Fibroblast of gingiva (primary cell): ENCODE results near the gene PCSK4.
"Not testable (repeated sequence)": the region's sequence is repeated elsewhere in the genome, so short reads cannot be mapped to it uniquely, and the experiment has no call there.

Experiments used
- DNase-seq: peaks from one replicate; pipeline ENCODE4 v3.0.0-alpha.2; 2011; ENCODE audit warnings: low read depth

PCSK4 gene

GRCh38 chr19:1490311-1491113, at the start of gene PCSK4:
TSS of gene PCSK4 (minus strand) at chr19:1490350. CDS start at chr19:1490346, 4 bp downstream.
- peak; percentile 99 for DNase-seq

- DNase-seq, result not testable (repeated sequence)
Observed at GRCh38 chr19:1539749-1540148, 49.6 kb upstream of the PCSK4 start.

DNA sequence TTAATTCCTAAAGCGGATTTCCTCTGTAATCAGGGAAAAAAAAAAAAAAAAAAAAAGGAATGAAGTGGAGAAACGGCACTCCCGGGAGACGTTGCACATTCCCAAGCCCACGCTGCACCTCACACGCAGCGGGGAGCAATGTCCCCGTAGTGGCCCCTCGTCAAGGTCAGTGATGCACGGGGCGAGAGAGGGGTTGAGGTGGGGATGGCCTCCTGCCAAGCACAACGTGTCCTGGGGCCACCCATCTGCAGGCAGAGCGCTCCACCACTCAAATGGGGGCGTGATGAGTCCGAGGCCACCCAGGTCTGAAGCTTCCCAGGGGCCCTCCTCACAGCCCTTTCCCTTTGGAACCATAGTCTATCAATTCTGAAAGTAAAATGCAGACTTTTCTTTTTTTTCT, 48.8 kb upstream of the PCSK4 start:
- DNase-seq, result no peak

- not testable (repeated sequence) for DNase-seq
Observed at GRCh38 chr19:1535699-1536098, 45.5 kb upstream of the PCSK4 start.

DNA sequence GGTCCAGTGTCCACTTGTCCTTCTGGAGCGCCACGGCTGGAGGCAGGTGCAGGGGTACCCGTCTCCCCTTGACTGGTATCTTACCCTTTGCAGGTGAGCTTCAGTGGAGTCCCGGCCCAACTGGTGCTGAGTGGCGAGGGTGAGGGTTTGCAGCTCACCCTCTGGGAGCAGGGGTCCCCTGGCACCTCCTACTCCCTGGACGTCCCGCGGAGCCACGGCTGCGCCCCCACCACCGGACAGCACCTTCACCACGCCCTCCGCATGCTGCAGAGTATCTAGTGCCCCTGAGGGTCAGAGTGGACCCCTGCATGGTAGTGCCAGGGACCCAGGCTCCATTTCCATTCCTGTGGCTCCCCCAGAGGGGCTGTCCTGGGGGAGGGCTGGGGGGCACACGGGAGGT, 44.8 kb upstream of the PCSK4 start:
- no peak for DNase-seq

DNA sequence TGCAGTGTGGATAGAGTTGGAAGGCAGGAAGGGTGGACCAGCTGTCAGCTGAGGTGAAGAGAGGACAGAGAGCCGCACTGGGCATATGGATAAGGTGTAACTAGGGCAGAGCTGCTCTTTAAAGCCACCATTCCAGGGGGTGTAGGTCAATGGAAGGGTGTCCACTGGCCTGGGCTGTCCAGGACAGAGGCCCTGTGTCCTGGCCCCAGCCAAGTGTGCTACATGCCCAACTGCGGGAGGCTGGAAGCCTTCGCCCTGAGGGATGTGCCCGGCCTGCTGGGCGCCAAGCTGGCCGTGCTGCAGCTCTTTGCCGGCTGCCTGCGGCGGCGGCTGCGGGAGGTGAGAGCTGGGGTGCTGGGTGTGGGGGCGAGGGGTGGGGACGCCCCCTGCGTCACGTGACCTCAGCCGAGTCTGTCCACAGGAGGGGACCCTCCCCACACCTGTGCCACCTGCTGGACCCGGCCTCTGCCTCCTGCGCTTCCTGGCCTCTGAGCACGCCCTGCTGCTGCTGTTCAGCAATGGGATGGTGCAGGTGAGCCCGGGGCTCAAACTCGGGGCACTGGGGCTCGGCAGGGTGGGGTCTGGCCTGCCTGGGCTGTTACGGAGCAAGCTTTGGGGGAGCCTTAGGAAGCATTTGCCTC, 43.5 kb upstream of the PCSK4 start:
- no peak for DNase-seq

- no peak for DNase-seq
Observed at GRCh38 chr19:1532003-1532402, 41.9 kb upstream of the PCSK4 start.

DNA sequence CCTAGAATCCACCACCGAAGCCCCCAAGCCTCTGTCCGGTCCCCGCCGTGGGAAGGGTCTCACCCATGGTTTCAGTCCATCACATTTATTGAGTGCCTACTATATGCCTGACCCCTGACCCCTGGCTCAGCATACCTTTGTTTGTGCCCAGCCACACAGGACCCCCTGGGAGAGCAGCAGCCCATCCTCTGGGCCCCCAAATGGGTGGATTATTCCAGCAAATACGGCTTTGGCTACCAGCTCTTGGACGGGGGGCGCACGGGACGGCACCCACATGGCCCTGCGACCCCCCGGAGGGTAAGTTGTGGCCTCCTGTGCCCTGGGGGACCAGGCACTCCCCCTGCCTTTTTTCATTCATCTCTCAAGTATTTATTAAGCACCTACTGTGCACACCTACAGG, 41.4 kb upstream of the PCSK4 start:
- DNase-seq, result no peak

DNA sequence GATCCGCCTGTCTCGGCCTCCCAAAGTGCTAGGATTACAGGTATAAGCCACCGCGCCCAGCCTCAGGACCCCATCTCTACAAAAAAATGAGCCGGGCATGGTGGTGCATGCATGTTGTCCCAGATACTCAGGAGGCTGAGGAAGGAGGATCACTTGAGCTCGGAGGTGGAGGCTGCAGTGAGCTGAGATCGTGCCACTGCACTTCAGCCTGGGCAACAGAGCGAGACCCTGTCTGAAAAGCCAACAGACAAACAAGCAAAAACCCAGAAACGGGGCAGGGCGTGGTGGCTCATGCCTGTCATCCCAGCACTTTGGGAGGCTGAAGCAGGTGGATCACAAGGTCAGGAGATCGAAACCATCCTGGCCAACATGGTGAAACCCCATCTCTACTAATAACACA, 40.7 kb upstream of the PCSK4 start:
- DNase-seq, result not testable (repeated sequence)

DNA sequence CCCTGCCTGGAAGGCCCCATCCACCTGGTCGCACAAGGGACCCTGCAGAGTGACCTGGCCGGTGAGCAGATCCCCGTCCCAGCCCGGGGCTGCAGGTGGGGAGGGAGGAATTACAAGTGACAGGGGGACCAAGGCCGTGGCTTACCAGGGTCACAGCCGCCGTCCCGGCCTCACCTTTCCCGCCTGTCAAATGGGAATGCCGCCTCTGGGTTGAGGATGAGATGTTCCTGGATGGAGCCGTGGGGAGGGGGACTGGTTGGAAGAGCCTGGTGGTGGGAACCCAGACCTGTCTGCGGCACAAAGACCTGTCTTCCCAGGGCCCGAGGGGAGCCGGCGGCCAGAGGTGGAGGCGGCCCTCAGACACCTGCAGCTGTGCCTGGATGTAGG, 39.3 kb upstream of the PCSK4 start:
- DNase-seq, result no peak

GRCh38 chr19:1528596-1529429, 38.7 kb upstream of the PCSK4 start:
- DNase-seq, result no peak

- no peak for DNase-seq
Observed at GRCh38 chr19:1527650-1528309, 37.6 kb upstream of the PCSK4 start.

DNA sequence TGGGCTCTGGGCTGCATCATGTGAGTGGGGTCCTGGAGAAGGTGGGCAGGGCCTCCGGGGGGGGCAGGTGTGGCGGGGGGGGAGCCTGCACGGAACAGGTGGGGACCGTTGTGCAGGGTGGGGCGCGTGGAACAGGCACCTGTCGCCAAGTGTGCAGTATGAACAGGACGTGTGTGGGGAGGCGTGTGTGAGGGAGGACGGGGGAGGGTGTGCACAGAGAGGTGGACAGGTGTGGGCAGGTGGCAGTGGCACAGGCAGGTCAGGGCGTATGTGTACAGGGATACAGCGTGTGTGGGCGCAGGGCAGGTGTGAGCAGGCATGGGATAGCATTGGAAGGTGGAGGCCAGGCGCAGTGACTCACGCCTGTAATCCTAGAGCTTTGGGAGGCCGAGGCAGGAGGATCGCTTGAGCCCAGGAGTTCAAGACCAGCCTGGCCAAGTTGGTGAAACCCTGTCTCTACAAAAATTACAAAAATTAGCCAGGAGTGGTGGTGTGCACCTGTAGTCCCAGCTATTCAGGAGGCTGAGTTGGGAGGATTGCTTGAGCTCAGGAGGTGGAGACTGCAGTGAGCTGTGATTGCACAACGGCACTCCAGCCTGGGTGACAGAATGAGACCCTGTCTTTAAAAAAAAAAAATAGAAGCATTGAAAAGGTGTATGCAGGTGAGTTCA, 37.0 kb upstream of the PCSK4 start:
- DNase-seq, result no peak

DNA sequence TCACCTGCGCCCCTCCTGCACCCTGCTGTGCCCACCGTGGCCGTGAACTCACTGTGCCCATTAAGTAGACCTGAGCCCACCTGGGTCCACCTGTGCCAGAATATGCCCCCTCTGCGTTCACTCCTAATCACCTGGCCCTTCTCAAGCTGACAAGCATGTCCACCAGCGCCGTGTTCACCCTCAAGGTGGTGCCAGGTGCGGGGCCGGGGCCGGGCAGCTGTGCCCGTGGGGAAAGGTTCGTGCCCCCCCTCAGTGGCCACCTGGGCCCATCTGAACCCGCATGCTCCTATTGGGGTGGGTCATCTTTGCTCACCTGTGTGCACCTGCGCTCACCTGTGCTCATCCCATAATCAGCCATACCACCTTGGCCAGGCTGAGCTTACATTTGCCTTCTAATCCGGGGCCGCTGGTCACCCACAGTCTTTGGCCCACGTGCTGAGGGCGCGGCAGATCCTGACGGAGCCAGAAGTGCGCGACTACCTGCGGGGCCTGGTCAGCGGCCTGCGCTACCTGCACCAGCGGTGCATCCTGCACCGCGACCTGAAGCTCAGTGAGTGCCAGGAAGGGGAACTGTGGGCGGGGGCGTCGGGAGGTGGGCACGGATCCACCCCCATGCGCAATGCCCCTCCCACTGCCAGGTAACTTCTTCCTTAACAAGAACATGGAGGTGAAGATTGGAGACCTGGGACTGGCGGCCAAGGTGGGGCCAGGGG, 36.1 kb upstream of the PCSK4 start:
- no peak for DNase-seq

GRCh38 chr19:1525343-1525742, 35.2 kb upstream of the PCSK4 start:
- DNase-seq, result no peak

DNA sequence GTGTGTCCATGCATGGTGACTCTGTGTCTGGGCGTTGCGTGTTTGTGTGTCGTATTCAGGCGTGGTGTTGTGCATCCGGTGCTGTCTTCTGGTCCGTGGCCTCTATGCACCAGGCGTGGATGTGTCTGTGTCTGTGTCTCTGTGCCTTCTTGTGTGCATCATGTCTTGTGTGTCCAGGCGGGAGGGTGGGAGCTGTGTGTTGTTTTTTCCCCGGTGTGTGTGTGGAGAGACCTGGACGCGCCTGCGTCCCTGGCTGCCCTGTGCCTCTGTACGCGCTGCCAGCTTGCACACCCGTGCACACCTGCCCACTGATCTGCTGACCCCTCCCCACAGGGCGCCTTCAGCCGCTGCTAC, 34.8 kb upstream of the PCSK4 start:
- DNase-seq, result no peak

DNA sequence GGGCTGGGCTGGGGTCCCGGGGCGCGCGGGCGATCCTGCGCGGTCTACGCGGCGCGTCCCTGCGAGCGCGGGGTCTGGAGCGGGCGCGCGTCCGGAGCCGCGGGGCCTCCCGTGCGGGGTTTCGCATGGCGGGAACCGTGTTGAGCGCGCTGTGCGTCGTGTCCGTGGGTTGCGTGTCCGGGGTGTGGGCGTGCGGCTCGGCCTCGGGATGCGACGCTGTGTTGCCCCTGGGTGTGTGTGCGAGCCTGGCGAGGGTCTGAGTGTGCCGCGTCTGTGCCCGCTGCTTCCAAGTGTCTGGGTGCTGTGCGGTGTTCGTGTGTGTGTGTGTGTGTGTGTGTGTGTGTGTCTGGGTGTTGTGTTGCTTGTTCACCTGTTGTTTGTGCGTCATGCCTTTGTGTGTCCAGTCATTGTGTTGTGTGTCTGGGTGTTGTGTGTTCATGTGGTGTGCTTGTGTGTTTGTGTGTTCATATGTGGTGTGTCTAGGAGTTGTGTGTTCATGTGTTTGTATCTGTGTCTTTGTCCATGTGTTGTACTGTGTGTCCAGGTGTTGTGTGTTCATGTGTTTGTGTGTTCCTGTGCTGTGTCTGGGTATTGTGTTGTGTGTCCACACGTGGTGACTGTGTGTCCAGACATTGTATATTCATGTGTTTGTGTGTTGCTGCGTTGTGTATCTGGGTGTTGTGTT, 34.3 kb upstream of the PCSK4 start:
- DNase-seq, result no peak

GRCh38 chr19:1523412-1524286, 33.5 kb upstream of the PCSK4 start, which contains the start of gene PLK5:
TSS of gene PLK5 (plus strand) at chr19:1524077. CDS start at chr19:1526997, 2,920 bp downstream.
- DNase-seq, result no peak

DNA sequence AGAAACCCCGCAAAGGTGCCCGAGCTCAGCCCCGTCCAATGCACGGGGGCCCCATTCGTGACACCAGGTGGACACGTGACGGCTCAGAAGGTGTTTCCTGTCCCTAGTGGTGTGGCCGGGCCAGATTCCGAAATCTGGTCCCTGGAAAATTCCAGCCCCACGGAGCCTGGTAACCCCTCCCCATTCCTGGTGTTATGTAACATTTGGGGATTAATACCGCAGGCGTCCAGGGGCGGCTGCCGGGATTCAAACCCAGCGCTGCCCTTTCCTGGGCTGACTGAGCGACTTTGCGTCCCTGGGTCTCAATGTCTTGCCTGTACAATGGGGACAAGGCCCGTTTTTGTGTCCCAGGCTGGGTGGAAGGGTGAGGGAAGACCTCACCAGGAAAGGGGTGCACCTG, 32.7 kb upstream of the PCSK4 start:
- no peak for DNase-seq
